Posterior vena cava (tissue), 2 donors: Measurements from ENCODE around the gene ANKS6. TPM values are rescaled to one million over a fixed set of nuclear protein-coding genes. Genes with fewer than 3 reads are reported as not detected.

Experiments used
- DNase-seq: peaks from one replicate; pipeline ENCODE4 v3.0.0-alpha.2; 2020; ENCODE audit warnings: low spot score
- intact Hi-C, 2 donors: fragments of 100-400 bp; cut with DNase I; formaldehyde crosslinking; loops; one replicate each; pipeline versions ENCODE4 v1.14.1 to v1.14.2; 2022 to 2023
- total RNA-seq, 2 donors: library from RNA; stranded (reverse); fragmentation: NEBNext Ultra II Directional; extraction: Animal tissue kit (Norgen Biotek cat#: 25700); gene quantifications; one replicate each; pipeline ENCODE4 v1.2.1, GENCODE V29; 2021
- donor health status: DM: yes; HTN: yes; CAD: no.
- donor health status: DM: yes; HTN: yes; CAD: no.

ANKS6 gene
- total RNA-seq, 2 donors from 2014 or later, result 15.5 to 18.6 TPM

GRCh38 chr9:98714833-98715232 is 81.5 kb downstream of the ANKS6 start:
- no peak for DNase-seq
- intact Hi-C loops, result no loop called here

DNA sequence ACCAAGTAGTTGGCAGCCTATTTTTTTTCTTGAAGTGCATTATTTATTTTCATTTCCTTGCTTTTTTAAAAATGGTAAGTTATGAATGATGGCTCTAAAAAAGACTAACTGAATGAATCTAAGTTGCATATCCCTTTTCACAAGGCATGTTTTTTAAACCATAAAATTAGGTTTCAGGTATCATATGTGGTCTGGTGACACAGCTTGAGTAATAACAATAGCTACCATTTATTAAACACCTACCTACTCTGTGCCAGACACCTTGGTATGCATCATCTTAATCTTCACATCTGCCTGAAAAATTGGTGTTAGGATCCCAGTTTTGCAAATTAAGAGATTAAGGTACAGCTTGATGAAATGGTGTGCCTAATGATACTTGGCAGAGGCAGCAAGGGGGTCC is 83.4 kb downstream of the ANKS6 start:
- DNase-seq, result no peak
- intact Hi-C loops, result no loop called here

- no peak for DNase-seq
- intact Hi-C loops, result no loop called here
These were observed 86.1 kb downstream of the ANKS6 start for GRCh38 chr9:98709968-98710965.

DNA sequence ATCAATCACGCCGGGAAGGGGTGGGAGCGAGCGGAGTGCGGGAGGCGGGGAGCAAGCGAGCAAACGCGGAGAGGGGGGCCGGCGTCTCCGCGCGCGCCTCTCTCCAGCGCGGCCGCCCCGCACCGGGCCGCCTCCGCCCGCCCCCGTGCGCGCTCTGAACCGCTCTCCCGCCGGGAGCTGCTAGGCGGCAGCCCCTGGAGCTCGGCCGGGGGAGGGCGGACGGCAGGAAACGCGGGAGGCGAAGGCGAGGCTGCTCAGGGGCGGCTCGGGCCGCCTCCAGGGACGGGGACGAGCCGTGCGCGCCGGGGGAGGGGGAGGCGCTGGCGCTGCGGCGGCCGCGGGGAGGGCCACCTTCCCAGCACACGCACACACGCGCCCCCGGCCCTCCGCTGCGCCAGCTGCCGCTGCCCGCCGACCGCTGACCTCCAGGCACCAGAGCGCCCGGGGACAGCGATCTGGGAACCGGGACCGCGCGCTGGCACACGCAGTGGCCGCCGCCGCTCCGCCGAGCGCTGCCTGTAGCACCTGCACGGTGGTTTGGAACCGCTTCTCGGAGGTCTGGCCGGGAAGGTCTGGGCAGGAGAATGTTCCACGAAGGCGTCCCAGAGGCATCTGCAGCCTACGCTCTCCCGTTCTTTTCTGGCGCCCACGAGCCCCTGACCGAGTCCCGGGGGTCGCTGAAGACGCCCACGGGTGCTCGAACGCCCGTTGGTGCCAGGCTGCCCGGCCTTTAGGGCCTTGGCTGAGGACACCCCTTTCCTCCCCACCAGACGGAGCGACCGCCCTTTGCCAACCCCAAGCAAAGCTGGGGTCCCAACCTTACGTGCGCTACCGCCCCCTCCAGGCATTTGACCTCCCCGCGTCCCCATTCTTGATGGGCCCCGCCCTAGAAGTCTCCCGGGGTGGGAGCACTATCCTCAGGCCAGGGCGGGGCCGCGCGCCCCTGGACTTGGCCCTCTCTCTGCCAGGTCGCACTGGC is 87.1 kb downstream of the ANKS6 start, which contains the start of gene GABBR2:
TSS of gene GABBR2 (minus strand) at position 3 of the 979 bp plus-strand sequence. CDS start 198 bp downstream, outside the sequence.
- no peak for DNase-seq
- intact Hi-C loops, result no loop called here

GRCh38 chr9:98708103-98708932 is 88.0 kb downstream of the ANKS6 start:
- no peak for DNase-seq
- intact Hi-C loops, result no loop called here

GRCh38 chr9:98707166-98708102 is 88.9 kb downstream of the ANKS6 start:
- intact Hi-C loops, result no loop called here
- no peak for DNase-seq

GRCh38 chr9:98706651-98707165 is 89.6 kb downstream of the ANKS6 start:
- no peak for DNase-seq
- intact Hi-C loops, result no loop called here

- intact Hi-C loops, result no loop called here
- no peak for DNase-seq
These were observed 93.4 kb downstream of the ANKS6 start for GRCh38 chr9:98702835-98703380.

DNA sequence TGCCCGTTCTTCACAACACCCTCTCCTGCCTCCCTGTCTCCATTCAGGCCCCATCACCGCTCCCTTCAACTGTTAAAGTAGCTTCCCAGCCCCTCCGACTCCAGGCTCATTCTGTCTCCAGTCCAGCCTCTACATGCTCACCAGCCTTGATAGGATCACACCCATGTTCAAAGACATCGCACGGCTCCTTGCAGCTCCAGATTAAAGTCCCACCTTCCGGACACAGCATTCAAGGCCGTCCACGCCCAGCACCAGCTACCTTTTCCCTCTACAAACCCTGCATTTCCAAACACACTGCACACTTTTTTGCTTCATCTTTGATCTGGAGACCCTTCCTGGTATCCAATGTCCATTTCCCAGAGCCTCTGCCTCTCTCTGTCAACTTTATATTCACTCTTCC is 94.0 kb downstream of the ANKS6 start:
- intact Hi-C loops, result no loop called here
- DNase-seq, result no peak

GRCh38 chr9:98701576-98701975 is 94.8 kb downstream of the ANKS6 start:
- no peak for DNase-seq
- intact Hi-C loops, result no loop called here

DNA sequence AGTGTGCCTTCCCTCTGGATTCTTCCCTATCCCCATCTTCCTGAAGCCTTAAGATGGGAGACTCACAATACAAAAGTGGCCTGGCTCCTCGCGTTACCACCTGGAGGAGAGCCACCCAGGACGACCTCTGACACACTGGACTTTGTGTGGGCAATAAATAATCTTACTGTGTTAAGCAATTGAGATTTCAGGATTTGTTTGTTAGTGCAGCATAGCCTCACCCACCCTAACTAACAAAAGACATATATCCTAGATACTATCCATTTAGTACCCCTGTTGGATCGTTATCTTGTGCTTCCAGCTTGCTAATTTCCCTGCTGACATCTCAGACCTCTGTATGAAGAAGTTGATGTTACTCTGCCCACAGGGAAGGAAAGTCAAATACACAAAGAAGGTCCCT is 95.6 kb downstream of the ANKS6 start:
- no peak for DNase-seq
- intact Hi-C loops, result no loop called here

DNA sequence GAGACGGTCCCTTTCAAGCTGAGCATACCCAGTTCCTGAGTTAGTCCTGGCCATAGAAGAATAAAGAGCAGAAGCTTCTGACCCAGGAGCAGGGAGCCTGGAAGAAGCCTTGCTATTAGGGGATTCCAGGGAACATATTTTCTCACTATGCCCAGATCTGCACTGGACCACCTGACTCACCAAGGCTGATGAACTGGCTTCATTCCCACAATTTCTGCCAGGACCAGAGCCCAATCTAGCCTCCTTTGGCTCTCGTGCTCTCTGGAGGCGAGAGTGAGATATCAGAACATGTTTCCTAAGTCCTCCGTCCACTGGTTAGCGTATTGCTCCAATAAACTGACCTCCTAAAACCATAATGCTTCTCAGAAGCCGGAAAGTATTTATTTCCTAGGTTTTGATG is 97.5 kb downstream of the ANKS6 start:
- no peak for DNase-seq
- intact Hi-C loops, result no loop called here

GRCh38 chr9:98694943-98695342 is 101.4 kb downstream of the ANKS6 start:
- intact Hi-C loops, result no loop called here
- no peak for DNase-seq

DNA sequence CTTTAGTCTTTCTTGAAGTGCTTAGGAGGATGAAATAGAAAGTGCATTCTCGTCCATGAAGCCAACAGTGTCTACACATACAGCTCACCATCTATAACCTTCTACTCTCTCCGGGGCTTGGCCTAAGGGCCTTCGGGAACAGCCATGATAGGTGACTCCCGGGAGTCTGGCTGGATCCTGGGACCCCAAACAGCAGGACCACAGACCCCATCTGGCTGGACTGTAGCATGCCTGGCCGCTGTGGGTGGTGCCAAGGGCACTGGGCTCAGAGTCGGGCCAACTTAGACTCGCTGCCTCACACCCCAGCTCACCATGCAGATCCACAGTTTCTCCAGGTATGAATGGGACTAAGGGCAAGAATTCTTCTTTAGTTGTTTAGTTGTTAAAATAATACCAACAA is 104.0 kb downstream of the ANKS6 start:
- DNase-seq, result no peak
- intact Hi-C loops, result no loop called here

DNA sequence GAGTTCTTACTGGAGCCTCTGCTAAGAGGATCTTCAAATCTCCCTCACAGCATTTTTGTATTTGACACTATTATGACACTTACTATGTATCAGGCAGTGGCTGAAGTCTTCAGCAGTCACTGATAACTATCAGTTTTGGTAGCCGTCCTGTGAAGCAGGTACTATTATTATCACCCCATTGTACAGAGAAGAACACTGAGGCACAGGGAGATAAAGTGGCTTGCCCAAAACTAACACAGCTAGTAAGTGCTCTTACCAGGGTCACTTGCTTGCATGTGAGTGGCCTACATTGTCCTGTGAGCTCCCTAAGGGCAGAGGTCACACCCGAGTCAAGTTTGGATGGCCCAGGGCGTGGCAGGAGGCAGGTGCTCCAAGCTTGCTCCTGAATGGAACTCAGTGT is 104.5 kb downstream of the ANKS6 start:
- no peak for DNase-seq
- intact Hi-C loops, result no loop called here

GRCh38 chr9:98690686-98691085 is 105.7 kb downstream of the ANKS6 start:
- DNase-seq, result no peak
- intact Hi-C loops, result no loop called here

- DNase-seq, result no peak
- intact Hi-C loops, result no loop called here
These were observed 107.5 kb downstream of the ANKS6 start for GRCh38 chr9:98688710-98689495.
